Measurements from ENCODE around the gene ZFHX3.
A peak's percentile ranks its signal among the peaks of the same experiment; 100 is the strongest.

ZFHX3 gene

DNA sequence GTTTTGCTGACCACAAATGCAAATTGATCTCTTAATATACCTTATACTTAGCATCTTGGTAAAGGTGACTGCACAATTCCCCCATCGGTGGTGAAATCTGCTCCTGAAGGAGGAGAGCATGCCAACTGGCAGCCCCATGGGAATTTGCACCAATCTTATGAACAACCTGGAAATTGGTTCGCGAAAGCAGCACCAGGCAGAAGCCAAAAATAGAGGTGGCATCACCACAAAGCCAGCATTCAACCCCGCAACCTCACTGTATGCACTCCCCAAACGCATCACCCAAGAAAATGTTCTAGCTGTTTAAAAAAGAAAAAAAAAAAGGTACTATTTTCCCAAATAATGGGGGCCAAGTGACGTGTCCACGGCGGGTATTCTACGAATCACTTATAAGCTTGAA is 213.4 kb downstream of the ZFHX3 start:
- POLR2A ChIA-PET: no interaction called here
- DNase-seq (ENCODE audit: extremely low spot score): no peak
- CTCF ChIA-PET: no interaction called here
- no peak for TF ChIP-seq ELF4 (IDR thresholded peaks at IDR 0.05)

DNA sequence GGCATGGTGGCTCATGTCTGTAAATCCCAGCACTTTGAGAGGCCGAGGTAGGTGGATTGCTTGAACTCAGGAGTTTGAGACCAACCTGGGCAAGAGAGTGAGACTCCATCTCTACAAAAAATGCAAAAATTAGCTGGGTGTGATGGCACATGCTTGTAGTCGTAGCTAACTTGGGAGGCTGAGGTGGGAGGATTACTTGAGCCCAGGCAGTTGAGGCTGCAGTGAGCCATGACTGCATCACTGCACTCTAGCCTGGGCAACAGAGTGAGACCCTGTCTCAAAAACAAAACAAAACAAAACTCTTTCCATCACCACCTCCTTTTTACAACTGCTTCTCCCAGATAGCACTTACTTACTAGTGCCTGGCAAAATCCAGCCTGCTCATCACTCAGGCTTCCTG is 214.0 kb downstream of the ZFHX3 start:
- no peak for DNase-seq (ENCODE audit: extremely low spot score)
- POLR2A ChIA-PET: no interaction called here
- TF ChIP-seq PKNOX1 (IDR thresholded peaks at IDR 0.05): no peak
- TF ChIP-seq FOXA1 (IDR thresholded peaks at IDR 0.05): no peak
- no peak for TF ChIP-seq FOXK2 (IDR thresholded peaks at IDR 0.05)
- TF ChIP-seq SP1 (IDR thresholded peaks at IDR 0.05): no peak
- TF ChIP-seq L3MBTL2 (conservative IDR thresholded peaks at IDR 0.05): no peak
- TF ChIP-seq BHLHE40 (IDR thresholded peaks at IDR 0.05; ENCODE audit: borderline replicate concordance): no peak
- TF ChIP-seq ELF4 (IDR thresholded peaks at IDR 0.05): no peak
- TF ChIP-seq ARNT (IDR thresholded peaks at IDR 0.05): no peak
- TF ChIP-seq HDGF (IDR thresholded peaks at IDR 0.05; ENCODE audit: borderline replicate concordance): no peak
- TF ChIP-seq CTBP1 (IDR thresholded peaks at IDR 0.05; ENCODE audit: borderline replicate concordance): no peak
- TF ChIP-seq LEF1 (IDR thresholded peaks at IDR 0.05; ENCODE audit: borderline replicate concordance): no peak
- no peak for TF ChIP-seq NFRKB (IDR thresholded peaks at IDR 0.05)
- no peak for TF ChIP-seq SUZ12 (IDR thresholded peaks at IDR 0.05)
- no peak for TF ChIP-seq FOXM1 (IDR thresholded peaks at IDR 0.05; ENCODE audit: borderline replicate concordance)
- no peak for TF ChIP-seq ZNF384 (IDR thresholded peaks at IDR 0.05)
- no peak for TF ChIP-seq TARDBP (IDR thresholded peaks at IDR 0.05)
- CTCF ChIA-PET: interaction anchor here (2.1 to 2.3 kb wide), 2 partner anchors 13 to 15 kb away, joined by 12 to 21 read pairs; no protein-coding TSS in a partner anchor

DNA sequence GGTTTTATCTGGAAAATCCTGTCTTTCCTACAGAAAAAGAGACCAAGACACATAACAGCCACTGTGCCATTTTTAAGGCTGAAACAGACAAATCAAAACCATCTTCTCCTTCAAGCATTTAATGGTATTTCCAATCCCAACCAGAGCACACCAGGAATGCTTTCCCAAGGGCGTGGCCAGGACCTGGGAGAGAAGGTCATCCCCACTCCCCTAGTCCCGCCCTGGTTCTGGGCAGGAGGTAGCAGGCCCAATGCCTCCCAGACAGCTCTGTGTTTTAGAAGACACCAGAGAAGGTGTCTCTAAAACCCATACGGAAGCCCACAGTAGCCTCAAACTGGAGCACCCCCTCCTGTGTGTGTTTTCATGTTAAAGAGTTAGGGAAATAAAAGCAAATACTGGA is 214.4 kb downstream of the ZFHX3 start:
- ChIA-PET CTCF (interaction anchor here (0.7 to 2.3 kb wide), 12 partner anchors 8 to 363 kb away, joined by 3 to 21 read pairs (median 5); no protein-coding TSS in a partner anchor), POLR2A (no interaction called here)
- TF ChIP-seq LEF1 (IDR thresholded peaks at IDR 0.05; ENCODE audit: borderline replicate concordance): no peak
- no peak for TF ChIP-seq CTBP1 (IDR thresholded peaks at IDR 0.05; ENCODE audit: borderline replicate concordance)
- TF ChIP-seq SP1 (IDR thresholded peaks at IDR 0.05): no peak
- no peak for TF ChIP-seq NFRKB (IDR thresholded peaks at IDR 0.05)
- no peak for TF ChIP-seq BHLHE40 (IDR thresholded peaks at IDR 0.05; ENCODE audit: borderline replicate concordance)
- no peak for TF ChIP-seq L3MBTL2 (conservative IDR thresholded peaks at IDR 0.05)
- no peak for TF ChIP-seq FOXK2 (IDR thresholded peaks at IDR 0.05)
- no peak for TF ChIP-seq PKNOX1 (IDR thresholded peaks at IDR 0.05)
- DNase-seq (ENCODE audit: extremely low spot score): no peak

DNA sequence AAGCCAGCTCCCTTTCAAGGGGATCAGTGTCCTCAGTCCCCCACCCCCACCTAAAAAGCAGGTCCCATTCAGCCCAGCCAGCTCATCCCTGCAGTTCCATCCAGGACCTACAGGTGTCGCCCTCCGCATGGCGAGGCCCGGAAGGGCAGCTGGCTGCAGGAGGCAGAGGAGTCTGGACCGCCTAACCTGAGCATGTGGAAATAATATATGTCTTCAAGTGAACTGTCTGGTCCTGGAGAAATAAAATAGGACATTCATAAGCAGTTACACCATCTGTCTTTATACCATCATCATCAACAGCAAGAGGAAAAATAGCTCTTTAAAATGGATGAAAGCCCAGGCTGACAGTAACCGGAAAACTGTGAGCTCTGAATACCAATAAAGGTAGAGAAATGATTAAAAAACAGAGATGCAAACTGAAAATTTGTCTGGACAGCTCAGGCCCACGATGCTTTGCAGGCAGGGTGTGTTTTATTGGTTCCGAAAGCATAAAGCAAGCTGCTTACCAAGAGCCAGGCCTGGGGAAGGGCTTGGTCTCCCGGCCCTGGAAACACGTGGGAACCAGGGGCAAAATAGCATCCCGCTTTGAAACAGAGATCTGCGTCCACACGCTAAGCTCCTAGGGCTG is 215.2 kb downstream of the ZFHX3 start:
- TF ChIP-seq FOXK2 (IDR thresholded peaks at IDR 0.05) (no peak), ZNF384 (IDR thresholded peaks at IDR 0.05) (no peak), HDGF (IDR thresholded peaks at IDR 0.05; ENCODE audit: borderline replicate concordance) (no peak), CTBP1 (IDR thresholded peaks at IDR 0.05; ENCODE audit: borderline replicate concordance) (no peak), ARNT (IDR thresholded peaks at IDR 0.05) (no peak)
- DNase-seq (ENCODE audit: extremely low spot score): peak; percentile 85
- ChIA-PET CTCF (interaction anchor here (0.5 to 2.3 kb wide), 34 partner anchors 8 to 364 kb away, joined by 3 to 21 read pairs (median 4); no protein-coding TSS in a partner anchor), POLR2A (no interaction called here)

DNA sequence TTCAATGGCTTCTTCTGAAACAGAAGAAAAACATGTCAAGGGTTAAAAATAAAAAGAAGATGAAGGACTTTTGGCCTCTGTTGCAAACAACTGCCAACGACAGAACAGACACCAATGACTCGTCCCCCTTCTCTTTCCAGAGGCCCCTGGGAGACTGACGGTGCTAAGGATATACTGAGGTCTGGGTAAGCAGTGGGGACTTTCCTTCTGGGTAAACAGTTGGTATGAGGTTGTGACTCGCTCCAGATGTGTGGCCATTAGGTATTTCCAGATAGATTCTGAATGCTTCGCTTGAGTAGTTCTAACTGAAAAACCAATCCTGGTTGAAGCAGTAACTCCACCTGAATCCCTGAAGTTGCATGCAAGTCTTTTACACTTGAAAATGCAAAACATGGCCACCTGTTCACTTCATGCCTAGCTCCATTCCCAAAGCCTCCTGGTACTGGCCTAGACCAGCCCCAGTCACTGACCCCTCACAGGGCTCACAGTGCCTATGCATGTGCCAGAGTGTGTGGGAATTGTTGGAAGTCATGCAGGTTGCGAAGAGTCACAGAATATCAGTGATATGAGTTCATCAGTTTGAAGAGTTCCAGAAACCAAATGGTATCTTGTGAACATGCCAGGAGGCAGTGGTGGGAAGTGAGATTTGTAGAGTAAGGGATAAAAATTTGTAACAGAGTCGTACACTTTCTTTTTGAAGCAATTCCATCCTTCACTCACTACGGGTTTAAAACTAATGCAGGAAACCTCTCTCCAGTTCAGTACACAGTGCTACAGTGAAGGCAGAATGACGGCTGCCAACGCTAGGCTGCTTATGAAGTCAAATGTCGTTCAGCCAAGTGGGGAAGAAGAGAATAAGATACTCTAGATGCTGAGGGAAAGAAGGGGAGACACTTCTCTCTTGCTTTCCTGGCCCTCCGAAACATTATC is 217.8 kb downstream of the ZFHX3 start:
- POLR2A ChIA-PET: no interaction called here
- no peak for TF ChIP-seq L3MBTL2 (conservative IDR thresholded peaks at IDR 0.05)
- no peak for TF ChIP-seq ZNF384 (IDR thresholded peaks at IDR 0.05)
- no peak for TF ChIP-seq ELF4 (IDR thresholded peaks at IDR 0.05)
- TF ChIP-seq NFRKB (IDR thresholded peaks at IDR 0.05): no peak
- no peak for TF ChIP-seq SUZ12 (IDR thresholded peaks at IDR 0.05)
- no peak for TF ChIP-seq PKNOX1 (IDR thresholded peaks at IDR 0.05)
- no peak for TF ChIP-seq SP1 (IDR thresholded peaks at IDR 0.05)
- no peak for TF ChIP-seq ARNT (IDR thresholded peaks at IDR 0.05)
- no peak for TF ChIP-seq BHLHE40 (IDR thresholded peaks at IDR 0.05; ENCODE audit: borderline replicate concordance)
- no peak for TF ChIP-seq FOXK2 (IDR thresholded peaks at IDR 0.05)
- no peak for TF ChIP-seq LEF1 (IDR thresholded peaks at IDR 0.05; ENCODE audit: borderline replicate concordance)
- TF ChIP-seq TARDBP (IDR thresholded peaks at IDR 0.05): no peak
- no peak for DNase-seq (ENCODE audit: extremely low spot score)
- CTCF ChIA-PET: no interaction called here

DNA sequence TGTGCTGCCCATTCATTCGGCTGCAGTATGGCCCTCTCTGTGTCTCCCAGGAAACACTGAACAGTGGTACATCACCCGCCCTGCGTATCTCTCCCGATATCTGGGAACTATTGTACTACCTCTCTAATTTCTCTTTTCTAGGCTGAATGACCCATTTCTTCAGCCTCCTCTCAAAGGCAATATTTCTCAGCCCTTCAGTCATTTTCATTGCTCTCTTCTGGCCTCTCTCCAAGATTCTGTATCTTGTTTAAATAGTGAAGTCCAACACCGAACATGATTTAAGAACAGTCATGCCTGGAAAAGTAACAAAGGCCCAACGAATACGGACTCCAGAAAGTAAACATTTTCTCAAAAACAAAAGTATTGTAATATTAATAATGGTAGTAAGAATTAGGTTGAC is 220.1 kb downstream of the ZFHX3 start:
- TF ChIP-seq PKNOX1 (IDR thresholded peaks at IDR 0.05): no peak
- no peak for TF ChIP-seq LEF1 (IDR thresholded peaks at IDR 0.05; ENCODE audit: borderline replicate concordance)
- no peak for TF ChIP-seq ELF4 (IDR thresholded peaks at IDR 0.05)
- TF ChIP-seq FOXA1 (IDR thresholded peaks at IDR 0.05): no peak
- no peak for TF ChIP-seq TARDBP (IDR thresholded peaks at IDR 0.05)
- no peak for DNase-seq (ENCODE audit: extremely low spot score)
- POLR2A ChIA-PET: no interaction called here
- CTCF ChIA-PET: interaction anchor here (0.7 kb wide), 1 partner anchor 595 kb away, joined by 3 read pairs; no protein-coding TSS in a partner anchor
